ENCODE results near the gene CPNE9.

DNA sequence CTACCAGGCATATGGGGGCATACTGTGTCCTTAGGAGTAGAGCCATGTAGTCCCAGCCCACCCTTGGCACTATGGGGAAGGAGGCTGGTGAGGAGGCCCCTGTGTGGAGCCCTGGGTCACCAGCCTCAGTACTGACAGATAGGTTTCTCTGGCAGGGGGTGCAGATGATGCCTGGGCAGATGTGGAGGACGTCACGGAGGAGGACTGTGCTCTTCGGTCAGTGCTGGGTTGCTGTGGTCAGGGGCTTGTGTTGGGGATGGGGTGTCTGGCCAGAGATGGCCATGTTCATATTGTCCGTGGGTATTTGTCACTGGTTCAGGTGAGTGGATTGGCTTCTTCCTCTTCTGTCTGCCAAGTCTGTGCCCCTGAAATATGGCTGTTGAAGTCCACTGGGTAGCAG is 34.4 kb upstream of the CPNE9 start:
- TF ChIP-seq, protein P1, sequence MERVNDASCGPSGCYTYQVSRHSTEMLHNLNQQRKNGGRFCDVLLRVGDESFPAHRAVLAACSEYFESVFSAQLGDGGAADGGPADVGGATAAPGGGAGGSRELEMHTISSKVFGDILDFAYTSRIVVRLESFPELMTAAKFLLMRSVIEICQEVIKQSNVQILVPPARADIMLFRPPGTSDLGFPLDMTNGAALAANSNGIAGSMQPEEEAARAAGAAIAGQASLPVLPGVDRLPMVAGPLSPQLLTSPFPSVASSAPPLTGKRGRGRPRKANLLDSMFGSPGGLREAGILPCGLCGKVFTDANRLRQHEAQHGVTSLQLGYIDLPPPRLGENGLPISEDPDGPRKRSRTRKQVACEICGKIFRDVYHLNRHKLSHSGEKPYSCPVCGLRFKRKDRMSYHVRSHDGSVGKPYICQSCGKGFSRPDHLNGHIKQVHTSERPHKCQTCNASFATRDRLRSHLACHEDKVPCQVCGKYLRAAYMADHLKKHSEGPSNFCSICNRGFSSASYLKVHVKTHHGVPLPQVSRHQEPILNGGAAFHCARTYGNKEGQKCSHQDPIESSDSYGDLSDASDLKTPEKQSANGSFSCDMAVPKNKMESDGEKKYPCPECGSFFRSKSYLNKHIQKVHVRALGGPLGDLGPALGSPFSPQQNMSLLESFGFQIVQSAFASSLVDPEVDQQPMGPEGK (CRISPR knock-in tag; IDR thresholded peaks at IDR 0.05; ENCODE audit: borderline replicate concordance): no peak
- TF ChIP-seq ARNTL (CRISPR knock-in tag; IDR thresholded peaks at IDR 0.05; ENCODE audit: borderline replicate concordance, low read depth) (no peak), RARB (CRISPR knock-in tag; IDR thresholded peaks at IDR 0.05) (no peak), TCF4 (CRISPR knock-in tag; IDR thresholded peaks at IDR 0.05; ENCODE audit: borderline replicate concordance) (no peak), ZFP3 (CRISPR knock-in tag; IDR thresholded peaks at IDR 0.05) (no peak)

Data from SK-N-SH treated with all-trans-retinoic acid at 6 μM for 48 hours (cell line).